ENCODE results near the gene HOXD11. TPM values are rescaled to one million over a fixed set of nuclear protein-coding genes. Genes with fewer than 3 reads are reported as not detected.

HOXD11 gene
- total RNA-seq, 2 experiments from 2014 or later = not detected

DNA sequence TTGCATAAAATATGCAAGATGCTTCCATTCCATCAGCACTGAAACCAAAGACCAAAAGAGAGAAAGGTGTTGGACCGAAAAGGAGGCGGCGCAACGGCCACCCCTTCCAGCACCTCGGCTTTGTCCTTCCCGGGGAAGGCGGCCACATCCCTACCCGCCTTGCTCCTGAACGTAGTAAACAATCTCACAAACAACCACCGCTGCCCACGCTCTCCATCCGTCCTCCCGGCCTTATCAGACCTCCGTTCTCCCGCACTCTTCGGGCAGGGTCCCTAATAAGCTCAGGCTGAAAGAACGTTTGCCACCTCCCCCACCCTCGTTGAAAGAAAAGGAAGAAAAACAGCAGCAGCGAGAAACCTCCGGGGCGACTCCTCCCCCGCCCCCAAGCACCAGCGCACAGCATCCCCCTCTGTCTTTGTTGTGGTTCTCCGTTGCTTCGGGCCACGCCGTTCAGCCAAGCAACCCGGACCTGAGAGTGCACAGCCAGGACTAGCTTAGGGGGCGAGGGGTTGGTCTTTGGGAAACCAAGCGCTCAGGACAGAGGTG, 27.7 kb upstream of the HOXD11 start:
- TF ChIP-seq EZH2phosphoT487 (IDR thresholded peaks at IDR 0.05; ENCODE audit: borderline replicate concordance, low read depth, low read length) (no peak), CTCF (conservative IDR thresholded peaks at IDR 0.05; ENCODE audit: low read length) (no peak)
- no peaks in the 10 kb centered on the region for H3K9me3 ChIP-seq (ENCODE audit: low read length)
- CTCF ChIA-PET (ENCODE audit: unreplicated experiment) = no interaction called here
- POLR2A ChIA-PET = interaction anchor here (0.6 kb wide), 1 partner anchor 434 kb away, joined by 4 read pairs; no protein-coding TSS in a partner anchor
- H3K27ac ChIP-seq (ENCODE audit: low read depth, low read length, poor library complexity, severe bottlenecking) = no peak overlapping the region
- no peak overlapping the region for H2AFZ ChIP-seq (ENCODE audit: low read length)
- no peak for DNase-seq (ENCODE audit: low spot score)
- H3K36me3 ChIP-seq (ENCODE audit: insufficient read depth, low read length) = no peaks in the 10 kb centered on the region
- intact Hi-C loops (cut with micrococcal nuclease; ENCODE audit: unreplicated experiment) = no loop called here
- no TSS peak for BruUV-seq (replicated peaks)
- H3K4me3 ChIP-seq (ENCODE audit: low read depth, low read length, poor library complexity, severe bottlenecking) = no peak overlapping the region
- no peak overlapping the region for H3K4me2 ChIP-seq (ENCODE audit: low read length)
- H3K4me1 ChIP-seq (ENCODE audit: insufficient read depth, low read length, poor library complexity, severe bottlenecking) = no peaks in the 10 kb centered on the region
- no peaks in the 10 kb centered on the region for H3K9me2 ChIP-seq (ENCODE audit: insufficient read depth, low read length)
- H4K20me1 ChIP-seq (ENCODE audit: insufficient read depth, low read length) = no peaks in the 10 kb centered on the region
- no peaks in the 10 kb centered on the region for H3K79me2 ChIP-seq (ENCODE audit: insufficient read depth, low read depth, low read length)

DNA sequence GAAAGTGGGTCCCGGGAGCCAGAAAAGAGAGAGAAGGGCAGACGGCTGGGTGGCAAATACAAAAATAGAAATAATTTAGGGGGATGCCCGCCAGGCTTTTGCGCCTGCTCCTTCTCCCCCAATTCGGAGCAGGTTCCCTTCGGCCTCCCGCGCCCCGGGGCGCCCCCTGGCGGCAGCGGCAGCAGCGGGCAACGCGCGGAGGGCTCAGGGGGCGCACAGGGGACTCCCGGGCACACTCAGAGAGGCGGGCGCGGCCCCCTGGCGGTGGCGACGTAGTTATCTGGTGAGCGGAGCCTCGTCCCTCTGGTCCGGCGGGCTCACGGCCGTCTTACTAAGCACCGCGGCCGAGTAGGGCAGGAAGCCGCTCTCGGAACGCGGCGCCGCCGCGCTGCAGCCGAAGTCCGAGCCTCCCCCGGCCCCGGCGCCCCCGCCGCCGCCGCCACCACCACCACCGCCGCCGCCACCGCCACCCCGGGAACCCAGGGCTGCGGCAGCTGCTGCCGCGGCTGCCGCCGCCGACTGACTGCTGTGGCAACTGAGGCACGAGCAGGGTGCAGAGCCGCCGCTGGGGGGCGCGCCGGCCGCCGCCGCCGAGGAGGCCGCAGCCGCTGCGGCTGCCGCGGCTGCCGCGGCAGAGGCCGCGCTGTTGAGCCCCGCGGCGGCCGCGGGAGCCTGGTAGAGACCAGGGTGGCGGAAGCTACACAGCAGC, 27.1 kb upstream of the HOXD11 start:
- ChIA-PET POLR2A (interaction anchor here (0.6 kb wide), 1 partner anchor 433 kb away, joined by 4 read pairs; no protein-coding TSS in a partner anchor), CTCF (ENCODE audit: unreplicated experiment) (no interaction called here)
- Histone ChIP-seq H2AFZ (ENCODE audit: low read length) (no peak overlapping the region), H3K27ac (ENCODE audit: low read depth, low read length, poor library complexity, severe bottlenecking) (no peak overlapping the region), H3K9me2 (ENCODE audit: insufficient read depth, low read length) (no peaks in the 10 kb centered on the region), H3K4me3 (ENCODE audit: low read depth, low read length, poor library complexity, severe bottlenecking) (no peak overlapping the region), H3K4me1 (ENCODE audit: insufficient read depth, low read length, poor library complexity, severe bottlenecking) (no peaks in the 10 kb centered on the region), H4K20me1 (ENCODE audit: insufficient read depth, low read length) (no peaks in the 10 kb centered on the region), H3K4me2 (ENCODE audit: low read length) (no peak overlapping the region), H3K36me3 (ENCODE audit: insufficient read depth, low read length) (no peaks in the 10 kb centered on the region), H3K79me2 (ENCODE audit: insufficient read depth, low read depth, low read length) (no peaks in the 10 kb centered on the region), H3K9me3 (ENCODE audit: low read length) (no peaks in the 10 kb centered on the region)
- TF ChIP-seq CTCF (conservative IDR thresholded peaks at IDR 0.05; ENCODE audit: low read length) = no peak
- no peak for TF ChIP-seq EZH2phosphoT487 (IDR thresholded peaks at IDR 0.05; ENCODE audit: borderline replicate concordance, low read depth, low read length)
- no peak for DNase-seq (ENCODE audit: low spot score)
- no TSS peak for BruUV-seq (replicated peaks)
- intact Hi-C loops (cut with micrococcal nuclease; ENCODE audit: unreplicated experiment) = no loop called here
